Ovary (tissue), 9 donors: ENCODE measurements around the gene FUT7. TPM values are rescaled to one million over a fixed set of nuclear protein-coding genes. Genes with fewer than 3 reads are reported as not detected.

ENCODE experiments used
- DNase-seq, 5 donors: peaks; one replicate each; pipeline ENCODE4 v3.0.0-alpha.2; 2019 to 2020
- H3K27ac ChIP-seq, 2 donors: fragments of 200-600 bp; one replicate each; pipeline versions ENCODE4 v1.5.1 to v1.8.0; 2019 to 2022
- H3K27me3 ChIP-seq: fragments of 200-600 bp; one replicate; pipeline ENCODE4 v1.8.0; 2022
- H3K36me3 ChIP-seq: fragments of 200-600 bp; sonication (generic); one replicate; pipeline ENCODE4 v1.5.1; 2019
- H3K4me1 ChIP-seq: one replicate; pipeline ENCODE4 v1.8.1; 2013; ENCODE audit warnings: mild to moderate bottlenecking, moderate library complexity; ENCODE audit not compliant: insufficient read depth
- H3K4me3 ChIP-seq: fragments of 200-600 bp; sonication (generic); one replicate; pipeline ENCODE4 v1.5.1; 2017
- H3K9me3 ChIP-seq, 2 donors: fragments of 200-600 bp in 1 of 2; sonication (generic) in 1 of 2; one replicate each; pipeline versions ENCODE4 v1.5.1 to v1.8.1; 2013 to 2019; ENCODE audit warnings: mild to moderate bottlenecking in 1 of 2, moderate library complexity in 1 of 2
- CTCF ChIP-seq, 3 donors: fragments of 450-650 bp in 2 of 3; fragments of 200-600 bp in 1 of 3; IDR thresholded peaks; one replicate each; pipeline versions ENCODE4 v1.5.1 to v1.8.0; 2016 to 2022; ENCODE audit warnings: antibody characterized with exemption in 3 of 3, mild to moderate bottlenecking in 1 of 3
- EP300 ChIP-seq: sonication (generic); formaldehyde crosslinking; IDR thresholded peaks from one replicate; pipeline ENCODE4 v1.6.1; 2017; ENCODE audit warnings: antibody characterized with exemption
- POLR2A ChIP-seq: fragments of 450-650 bp; IDR thresholded peaks from one replicate; pipeline ENCODE4 v1.6.1; 2017; ENCODE audit warnings: antibody characterized with exemption, mild to moderate bottlenecking, moderate library complexity
- WGBS, 3 donors: extraction: QIAGEN DNeasy Blood & Tissue Kit in 1 of 3; methylation state at CpG; one replicate each; pipeline versions ENCODE4 v1.1.5 to v1.1.7; 2013 to 2017; 5-methylcytosine and 5-hydroxymethylcytosine counted together
- intact Hi-C, 4 donors: fragments of 100-400 bp; cut with DNase I; formaldehyde crosslinking; loops; one replicate each; pipeline versions ENCODE4 v1.11.0 to v1.15.1; 2022 to 2023
- polyA plus RNA-seq, 2 donors: library from polyadenylated mRNA; stranded (reverse); fragments of 200-250 nt in 1 of 2; fragments of 350-450 nt in 1 of 2; fragmentation: Illumina TruSeq in 1 of 2; extraction: RNeasy Lipid Tissue Mini Kit (QIAGEN cat#74804) in 1 of 2; gene quantifications; one replicate each; pipeline ENCODE4 v1.2.3, GENCODE V29; 2013 to 2014
- total RNA-seq, 7 donors: library from RNA; depleted of rRNA in 2 of 7; stranded (reverse); fragments of >200 nt in 2 of 7; fragmentation: NEBNext Ultra II Directional in 3 of 7; extraction: Animal tissue kit (Norgen Biotek cat#: 25700) in 3 of 7; gene quantifications; one replicate each; pipeline versions ENCODE4 v1.1.0 to v1.2.4, GENCODE V29; 2016 to 2023
- donor health status: DM: no; HTN: no; CAD: no; lungs with moderate emphysema.
- donor health status: DM: no; HTN: no; CAD: no.
- donor health status: Bipolar disorder and iron deficiency.
- donor health status: DM: yes; HTN: yes; CAD: no.
- donor health status: DM: no; HTN: no; CAD: no.
- donor health status: DM: yes; HTN: yes; CAD: no.

FUT7 gene
- total and polyA plus RNA-seq, 9 donors: 0.07 to 0.08 TPM; not detected in 7

- WGBS, 3 donors: 68 to 76% (median 75%) methylated on average over 15 to 17 of the region's 17 CpGs
- peaks cover 22% of the 10 kb centered on the region for H3K4me1 ChIP-seq
- intact Hi-C loops: no loop called here
- H3K27me3 ChIP-seq: no peaks in the 10 kb centered on the region
- H3K4me3 ChIP-seq: no peak overlapping the region
- peak overlapping the region; percentile 62 to 69 for H3K27ac ChIP-seq
- DNase-seq: peak in 1 of 5 donors; percentile 22
- H3K36me3 ChIP-seq: no peaks in the 10 kb centered on the region
- H3K9me3 ChIP-seq: no peaks in the 10 kb centered on the region
- TF ChIP-seq EP300: no peak
- TF ChIP-seq POLR2A: no peak
- no peak for TF ChIP-seq CTCF (IDR thresholded peaks at IDR 0.05)
Measured at GRCh38 chr9:137054932-137055384, 23.1 kb upstream of the FUT7 start.

- peak within 1 kb of the TSS; percentile 13 for H3K4me3 ChIP-seq
- H3K9me3 ChIP-seq: no peaks in the 10 kb centered on the region
Measured at GRCh38 chr9:137053944-137054931, 22.4 kb upstream of the FUT7 start, which contains the start of gene ENTPD2. Gene ENTPD2, minus strand, starts transcription at chr9:137054061. Its CDS starts 64 bp downstream, at chr9:137053997.

GRCh38 chr9:137052998-137053943 lies 21.4 kb upstream of the FUT7 start:
- peak overlapping the region; percentile 13 for H3K4me3 ChIP-seq
- peak in 1 of 5 donors; percentile 19 for DNase-seq
- H3K9me3 ChIP-seq: no peaks in the 10 kb centered on the region
- H3K36me3 ChIP-seq: no peaks in the 10 kb centered on the region
- H3K27me3 ChIP-seq: peaks cover 3% of the 10 kb centered on the region
- peaks cover 22% of the 10 kb centered on the region for H3K4me1 ChIP-seq
- no peak overlapping the region for H3K27ac ChIP-seq
- TF ChIP-seq CTCF (IDR thresholded peaks at IDR 0.05) (no peak), POLR2A (no peak), EP300 (no peak)
- WGBS, 3 donors: 15 to 31% (median 23%) methylated on average over 33 to 71 of the region's 71 CpGs
- intact Hi-C loops: no loop called here

More at GRCh38 chr9:137053944-137054931, 22.4 kb upstream of the FUT7 start, which contains the start of gene ENTPD2:
- DNase-seq: peak in 1 of 5 donors; percentile 30
- TF ChIP-seq CTCF (IDR thresholded peaks at IDR 0.05) (no peak), EP300 (no peak), POLR2A (no peak)
- Histone ChIP-seq H3K27me3 (no peaks in the 10 kb centered on the region), H3K27ac (peak within 1 kb of the TSS in 1 of 2 donors; percentile 69), H3K36me3 (no peaks in the 10 kb centered on the region), H3K4me1 (peaks cover 22% of the 10 kb centered on the region)
- 24 to 37% (median 27%) methylated on average over 45 to 90 of the region's 90 CpGs for WGBS, 3 donors
- intact Hi-C loops: no loop called here

- H3K9me3 ChIP-seq: no peaks in the 10 kb centered on the region
- no peaks in the 10 kb centered on the region for H3K36me3 ChIP-seq
- H3K27ac ChIP-seq: no peak overlapping the region
- 70 to 81% (median 77%) methylated on average over 8 of the region's 8 CpGs for WGBS, 3 donors
- H3K4me1 ChIP-seq: peaks cover 22% of the 10 kb centered on the region
- H3K27me3 ChIP-seq: peaks cover 6% of the 10 kb centered on the region
- no peak for TF ChIP-seq CTCF (IDR thresholded peaks at IDR 0.05)
- no peak for TF ChIP-seq EP300
- no peak for TF ChIP-seq POLR2A
- intact Hi-C loops: no loop called here
- no peak overlapping the region for H3K4me3 ChIP-seq
- DNase-seq: no peak
Measured at GRCh38 chr9:137052293-137052692, 20.4 kb upstream of the FUT7 start.
